NCI-H526 (cell line): ENCODE measurements around the gene UQCC3.
A peak's percentile ranks its signal among the peaks of the same experiment; 100 is the strongest.
"Not testable (repeated sequence)": the region's sequence is repeated elsewhere in the genome, so short reads cannot be mapped to it uniquely, and the experiment has no call there.

ENCODE experiments used
- DNase-seq, 2 experiments: peaks; one replicate each; lab custom pipeline; 2025; lab: John Stamatoyannopoulos, UW

Gene UQCC3

GRCh38 chr11:62703921-62704320 is 32.4 kb downstream of the UQCC3 start:
- not testable (repeated sequence) for DNase-seq

GRCh38 chr11:62705413-62705812 is 33.9 kb downstream of the UQCC3 start:
- DNase-seq = peak; percentile 44 to 65

- peak; percentile 95 to 99 for DNase-seq
These were observed 34.7 kb downstream of the UQCC3 start for GRCh38 chr11:62705880-62706849.

GRCh38 chr11:62706850-62707247 is 35.4 kb downstream of the UQCC3 start:
- no peak for DNase-seq

GRCh38 chr11:62707277-62707861 is 35.9 kb downstream of the UQCC3 start, which contains the start of the genes BSCL2 and GNG3:
TSS of gene BSCL2 (minus strand) at chr11:62707424. CDS start at chr11:62707195, 229 bp downstream.
TSS of gene GNG3 (plus strand) at chr11:62707676. CDS start at chr11:62708296, 620 bp downstream.
- peak in 1 of 2 experiments; percentile 56 for DNase-seq

- DNase-seq = peak in 1 of 2 experiments; percentile 41
These were observed 36.9 kb downstream of the UQCC3 start for GRCh38 chr11:62708392-62708791.

- DNase-seq = peak in 1 of 2 experiments; percentile 62
These were observed 37.3 kb downstream of the UQCC3 start for GRCh38 chr11:62708793-62709192.

- peak; percentile 98 to 99 for DNase-seq
These were observed 38.0 kb downstream of the UQCC3 start for GRCh38 chr11:62709247-62710000.

GRCh38 chr11:62710001-62710345 is 38.5 kb downstream of the UQCC3 start:
- no peak for DNase-seq

GRCh38 chr11:62712276-62712812 is 40.9 kb downstream of the UQCC3 start:
- DNase-seq = no peak

GRCh38 chr11:62712861-62713260 is 41.4 kb downstream of the UQCC3 start:
- DNase-seq = no peak

GRCh38 chr11:62713343-62713742 is 41.9 kb downstream of the UQCC3 start:
- no peak for DNase-seq

GRCh38 chr11:62715150-62716130 is 44.0 kb downstream of the UQCC3 start:
- DNase-seq = no peak

- DNase-seq = no peak
These were observed 44.7 kb downstream of the UQCC3 start for GRCh38 chr11:62716206-62716605.

- DNase-seq = no peak
These were observed 45.3 kb downstream of the UQCC3 start for GRCh38 chr11:62716816-62717215.

- no peak for DNase-seq
These were observed 48.0 kb downstream of the UQCC3 start for GRCh38 chr11:62719302-62719978.

- peak in 1 of 2 experiments; percentile 39 for DNase-seq
These were observed 50.5 kb downstream of the UQCC3 start for GRCh38 chr11:62721994-62722393.
